B cell (primary cell): ENCODE measurements around the gene STK17B. TPM values are rescaled to one million over a fixed set of nuclear protein-coding genes. Genes with fewer than 3 reads are reported as not detected.

Experiments
- ATAC-seq: fragments of 200-7000 bp; cut with Tn5 transposase; one replicate; pipeline ENCODE4 v1.10.0; 2021; ENCODE audit warnings: low read depth, mild to moderate bottlenecking, moderate number of reproducible peaks, moderate library complexity
- CTCF ChIA-PET: fragments of 350-600 bp; sonication (Branson Sonifier 250); formaldehyde crosslinking; loops from one replicate; lab custom pipeline; 2021; ENCODE audit warnings: antibody characterized with exemption, inconsistent platforms; lab: Charles Lee
- POLR2A ChIA-PET: fragments of 350-600 bp; sonication (Branson Sonifier 250); formaldehyde crosslinking; loops from one replicate; lab custom pipeline; 2021; ENCODE audit warnings: antibody characterized with exemption; lab: Charles Lee
- DNase-seq: peaks from one replicate; pipeline ENCODE4 v3.0.0; 2013
- H2AFZ ChIP-seq: 2 replicates; pipeline ENCODE4 v1.6.1; 2012; ENCODE audit warnings: mild to moderate bottlenecking, low read depth, low read length; ENCODE audit not compliant: insufficient read depth, poor library complexity, severe bottlenecking
- H3K27ac ChIP-seq, 2 donors: 1 replicate in 1 of 2; 2 replicates in 1 of 2; pipeline ENCODE4 v1.5.1; 2012 to 2013; ENCODE audit warnings: low read length in 2 of 2, mild to moderate bottlenecking in 2 of 2, moderate library complexity in 1 of 2
- H3K27me3 ChIP-seq, 4 experiments: fragments of 200-600 bp in 1 of 4; sonication (generic) in 1 of 4; replicated peaks in 1 of 4; 1 replicate in 2 of 4; 2 replicates in 2 of 4; pipeline versions ENCODE4 v1.6.1 to v1.7.0; 2013 to 2016; ENCODE audit warnings: low read length in 3 of 4, mild to moderate bottlenecking in 2 of 4, mixed read lengths in 1 of 4, moderate library complexity in 1 of 4; ENCODE audit not compliant: insufficient read depth in 4 of 4, control insufficient read depth in 3 of 4; ENCODE audit errors: control extremely low read depth in 1 of 4
- H3K36me3 ChIP-seq, 2 experiments: replicated peaks in 1 of 2; 1 replicate in 1 of 2; 2 replicates in 1 of 2; pipeline versions ENCODE4 v1.6.1 to v1.7.1; 2013; ENCODE audit warnings: low read length in 1 of 2; ENCODE audit not compliant: insufficient read depth in 2 of 2, control insufficient read depth in 1 of 2; ENCODE audit errors: control extremely low read depth in 1 of 2, extremely low read depth in 1 of 2
- H3K4me1 ChIP-seq, 2 donors: fragments of 200-600 bp in 1 of 2; sonication (generic) in 1 of 2; 1 replicate in 1 of 2; 2 replicates in 1 of 2; pipeline versions ENCODE4 v1.5.1 to v1.6.1; 2013 to 2017; ENCODE audit warnings: low read length in 2 of 2; ENCODE audit not compliant: control insufficient read depth in 2 of 2, insufficient read depth in 2 of 2
- H3K4me2 ChIP-seq: replicated peaks from 2 replicates; pipeline ENCODE3; 2012; ENCODE audit warnings: mild to moderate bottlenecking, low read depth, low read length; ENCODE audit not compliant: poor library complexity, severe bottlenecking
- H3K4me3 ChIP-seq, 5 experiments: fragments of 200-600 bp in 1 of 5; sonication (generic) in 1 of 5; 1 replicate in 3 of 5; 2 replicates in 2 of 5; pipeline versions ENCODE4 v1.5.1 to v1.7.0; 2011 to 2016; ENCODE audit warnings: low read length in 4 of 5, mild to moderate bottlenecking in 4 of 5, low read depth in 2 of 5, control low read depth in 1 of 5, moderate library complexity in 1 of 5; ENCODE audit not compliant: insufficient read depth in 1 of 5; ENCODE audit errors: control extremely low read depth in 1 of 5, extremely low read depth in 1 of 5
- H3K79me2 ChIP-seq: fragments of 200-600 bp; sonication (generic); one replicate; pipeline ENCODE4 v1.6.0; 2016; ENCODE audit warnings: low read length; ENCODE audit not compliant: control insufficient read depth, insufficient read depth
- H3K9ac ChIP-seq: fragments of 200-600 bp; sonication (generic); 2 replicates; pipeline ENCODE4 v1.6.1; 2017; ENCODE audit warnings: mild to moderate bottlenecking, low read length, moderate library complexity
- H3K9me3 ChIP-seq, 3 donors: one replicate each; pipeline versions ENCODE4 v1.6.1 to v1.7.1; 2013; ENCODE audit warnings: low read length in 2 of 3; ENCODE audit not compliant: control insufficient read depth in 2 of 3, insufficient read depth in 1 of 3; ENCODE audit errors: control extremely low read depth in 1 of 3
- H4K20me1 ChIP-seq: 2 replicates; pipeline ENCODE4 v1.6.0; 2012; ENCODE audit warnings: mild to moderate bottlenecking, low read length; ENCODE audit not compliant: insufficient read depth, control insufficient read depth, poor library complexity, severe bottlenecking
- H3K27ac Mint-ChIP-seq: one replicate; pipeline ENCODE4 v1.8.0; 2021; ENCODE audit warnings: mixed read lengths
- H3K27me3 Mint-ChIP-seq: one replicate; pipeline ENCODE4 v1.8.0; 2021; ENCODE audit warnings: mixed read lengths
- H3K4me1 Mint-ChIP-seq: one replicate; pipeline ENCODE4 v1.8.0; 2021; ENCODE audit warnings: mixed read lengths
- H3K4me3 Mint-ChIP-seq: one replicate; pipeline ENCODE4 v1.8.0; 2021; ENCODE audit warnings: mixed read lengths
- H3K9me3 Mint-ChIP-seq: one replicate; pipeline ENCODE4 v1.8.0; 2022; ENCODE audit warnings: mixed read lengths; ENCODE audit not compliant: insufficient read depth
- EZH2 ChIP-seq: IDR thresholded peaks from 2 replicates; pipeline ENCODE4 v1.6.1; 2012; ENCODE audit warnings: borderline replicate concordance, low read depth, mild to moderate bottlenecking, moderate library complexity, low read length; ENCODE audit not compliant: insufficient read depth, poor library complexity, severe bottlenecking
- WGBS: methylation state at CpG from one replicate; pipeline ENCODE4 v1.1.5; 2013; ENCODE audit warnings: missing lambda C conversion rate; ENCODE audit not compliant: insufficient coverage; 5-methylcytosine and 5-hydroxymethylcytosine counted together
- intact Hi-C: fragments of 100-400 bp; cut with micrococcal nuclease; formaldehyde crosslinking; loops from one replicate; pipeline ENCODE4 v1.10.0; 2022
- polyA plus RNA-seq: library from polyadenylated mRNA; depleted of rRNA; stranded (reverse); fragments of >200 nt; gene quantifications from 2 replicates; pipeline ENCODE4 v1.2.3, GENCODE V29; 2012
- total RNA-seq, 2 donors: library from RNA; stranded (reverse); fragments of 120-200 nt in 1 of 2; gene quantifications; 1 replicate in 1 of 2; 2 replicates in 1 of 2; pipeline versions ENCODE4 v1.2.3 to v1.2.4, GENCODE V29; 2013 to 2022
- TF ChIP-seq, protein P1 (sequence below): fragments of 200-600 bp; IDR thresholded peaks from one replicate; pipeline ENCODE4 v1.8.0; 2022; ENCODE audit warnings: antibody characterized with exemption, mild to moderate bottlenecking

The STK17B gene
- total and polyA plus RNA-seq, 2 donors (not counting 1 experiment from before 2014, with no cell fraction given), result 120 to 249 TPM

DNA sequence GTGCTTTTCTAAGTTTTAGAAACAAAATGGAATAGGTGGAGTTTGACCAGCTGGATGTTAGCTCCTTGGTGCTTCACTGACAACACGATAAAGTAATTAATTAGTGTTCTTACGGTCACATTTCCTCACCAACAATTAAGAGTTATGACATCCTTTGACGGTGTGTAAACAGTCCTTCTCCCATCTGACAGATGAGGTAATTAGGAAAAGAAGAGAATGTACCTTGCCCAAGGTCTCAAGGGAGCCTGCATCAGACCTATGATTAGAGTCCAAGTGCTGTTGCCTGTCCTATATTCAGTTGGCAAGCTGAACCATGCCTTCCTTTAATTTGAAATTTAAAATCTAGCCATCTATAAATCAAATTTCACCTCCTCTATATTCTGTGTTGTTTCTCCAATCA lies 48.3 kb upstream of the STK17B start:
- Mint-ChIP-seq H3K9me3 (peaks cover 2% of the 10 kb centered on the region), H3K4me3 (no peak overlapping the region), H3K27me3 (no peaks in the 10 kb centered on the region), H3K4me1 (peaks cover 53% of the 10 kb centered on the region), H3K27ac (no peak overlapping the region)
- ChIA-PET CTCF (interaction anchor here (0.7 to 2.8 kb wide), 9 partner anchors 10 to 59 kb away, joined by 3 to 12 read pairs (median 4); no protein-coding TSS in a partner anchor), POLR2A (interaction anchor here (1.8 kb wide), 1 partner anchor 43 kb away, joined by 3 read pairs; no protein-coding TSS in a partner anchor)
- H4K20me1 ChIP-seq, result no peaks in the 10 kb centered on the region
- ATAC-seq (no peak), DNase-seq (no peak)
- H3K9ac ChIP-seq, result no peak overlapping the region
- peaks cover 0 to 1% (median 0%) of the 10 kb centered on the region in 3 donors for H3K9me3 ChIP-seq
- no peak overlapping the region for H3K4me2 ChIP-seq
- H3K27me3 ChIP-seq, result no peaks in the 10 kb centered on the region
- WGBS, result 85% methylated on average over 2 of the region's 3 CpGs
- no peak overlapping the region for H3K4me3 ChIP-seq
- no peaks in the 10 kb centered on the region for H3K36me3 ChIP-seq
- H3K27ac ChIP-seq, result no peak overlapping the region
- TF ChIP-seq, protein P1, sequence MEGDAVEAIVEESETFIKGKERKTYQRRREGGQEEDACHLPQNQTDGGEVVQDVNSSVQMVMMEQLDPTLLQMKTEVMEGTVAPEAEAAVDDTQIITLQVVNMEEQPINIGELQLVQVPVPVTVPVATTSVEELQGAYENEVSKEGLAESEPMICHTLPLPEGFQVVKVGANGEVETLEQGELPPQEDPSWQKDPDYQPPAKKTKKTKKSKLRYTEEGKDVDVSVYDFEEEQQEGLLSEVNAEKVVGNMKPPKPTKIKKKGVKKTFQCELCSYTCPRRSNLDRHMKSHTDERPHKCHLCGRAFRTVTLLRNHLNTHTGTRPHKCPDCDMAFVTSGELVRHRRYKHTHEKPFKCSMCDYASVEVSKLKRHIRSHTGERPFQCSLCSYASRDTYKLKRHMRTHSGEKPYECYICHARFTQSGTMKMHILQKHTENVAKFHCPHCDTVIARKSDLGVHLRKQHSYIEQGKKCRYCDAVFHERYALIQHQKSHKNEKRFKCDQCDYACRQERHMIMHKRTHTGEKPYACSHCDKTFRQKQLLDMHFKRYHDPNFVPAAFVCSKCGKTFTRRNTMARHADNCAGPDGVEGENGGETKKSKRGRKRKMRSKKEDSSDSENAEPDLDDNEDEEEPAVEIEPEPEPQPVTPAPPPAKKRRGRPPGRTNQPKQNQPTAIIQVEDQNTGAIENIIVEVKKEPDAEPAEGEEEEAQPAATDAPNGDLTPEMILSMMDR, result no peak
- no peak for TF ChIP-seq EZH2
- intact Hi-C loops, result loop anchor here (5.0 kb wide), 1 partner anchor 142 kb away; no protein-coding TSS in a partner anchor
- H3K79me2 ChIP-seq, result peaks cover 33% of the 10 kb centered on the region
- H2AFZ ChIP-seq, result no peak overlapping the region
- peaks cover 12 to 19% of the 10 kb centered on the region in 2 donors for H3K4me1 ChIP-seq

DNA sequence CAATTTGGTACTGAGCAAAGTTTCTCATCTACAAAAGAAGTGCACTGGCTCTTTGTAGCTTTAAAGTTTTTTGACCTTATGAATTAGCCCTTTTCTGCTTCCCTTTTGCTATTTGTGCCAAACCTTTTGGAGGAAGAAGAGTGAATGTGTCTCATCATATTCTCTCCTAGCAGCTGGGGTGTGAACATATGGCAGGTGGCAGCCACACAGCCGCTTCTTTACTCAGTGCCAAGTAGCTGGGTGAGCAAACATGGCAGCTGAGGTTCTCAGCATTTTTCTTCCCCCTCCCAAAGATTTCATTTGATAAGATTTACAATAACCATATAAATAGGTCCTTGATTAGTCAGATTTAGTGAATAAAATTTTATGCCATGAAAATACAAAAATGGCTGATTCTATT lies 46.7 kb upstream of the STK17B start:
- H3K4me1 ChIP-seq, result peaks cover 20 to 30% of the 10 kb centered on the region in 2 donors
- H3K4me1 Mint-ChIP-seq, result peaks cover 53% of the 10 kb centered on the region

More for the DNA sequence above, 46.7 kb upstream of the STK17B start:
- intact Hi-C loops, result no loop called here
- peaks cover 0 to 1% (median 0%) of the 10 kb centered on the region in 3 donors for H3K9me3 ChIP-seq
- Mint-ChIP-seq H3K27me3 (no peaks in the 10 kb centered on the region), H3K9me3 (peaks cover 2% of the 10 kb centered on the region), H3K4me3 (no peak overlapping the region), H3K27ac (peak overlapping the region; percentile 2)
- DNase-seq (no peak), ATAC-seq (no peak)
- no peak overlapping the region for H3K27ac ChIP-seq
- no peak overlapping the region for H2AFZ ChIP-seq
- no peaks in the 10 kb centered on the region for H3K36me3 ChIP-seq
- H3K4me3 ChIP-seq, result no peak overlapping the region
- peaks cover 25% of the 10 kb centered on the region for H3K79me2 ChIP-seq
- WGBS, result no CpG with 5 or more reads among the region's 1 CpG
- H3K4me2 ChIP-seq, result no peak overlapping the region
- ChIA-PET POLR2A (no interaction called here), CTCF (interaction anchor here (0.6 to 1.8 kb wide), 7 partner anchors 11 to 140 kb away, joined by 3 to 6 read pairs (median 3); no protein-coding TSS in a partner anchor)
- no peak overlapping the region for H3K9ac ChIP-seq
- no peaks in the 10 kb centered on the region for H4K20me1 ChIP-seq
- H3K27me3 ChIP-seq, result no peaks in the 10 kb centered on the region
- TF ChIP-seq, protein P1, result no peak
- TF ChIP-seq EZH2, result no peak
